Thyroid gland (tissue), 4 donors: ENCODE results near the gene PREX1. TPM values are rescaled to one million over a fixed set of nuclear protein-coding genes. Genes with fewer than 3 reads are reported as not detected.
A peak's percentile ranks its signal among the peaks of the same experiment; 100 is the strongest.

Source experiments
- DNase-seq, 2 donors: peaks; one replicate each; pipeline ENCODE4 v3.0.0-alpha.2; 2019
- H3K27ac ChIP-seq, 3 donors: fragments of 200-600 bp; sonication (generic); 1 replicate in 2 of 3; 2 replicates in 1 of 3; pipeline ENCODE4 v1.5.1; 2016 to 2019; ENCODE audit warnings: mild to moderate bottlenecking in 1 of 3, moderate library complexity in 1 of 3
- H3K27me3 ChIP-seq: fragments of 200-600 bp; sonication (generic); one replicate; pipeline ENCODE4 v1.5.1; 2019
- H3K36me3 ChIP-seq, 2 donors: fragments of 200-600 bp; sonication (generic); one replicate each; pipeline ENCODE4 v1.5.1; 2016 to 2019
- H3K4me1 ChIP-seq, 2 donors: fragments of 200-600 bp; sonication (generic); one replicate each; pipeline ENCODE4 v1.5.1; 2017 to 2019
- H3K4me3 ChIP-seq, 3 donors: fragments of 200-600 bp; sonication (generic); replicated peaks in 1 of 3; 1 replicate in 2 of 3; 2 replicates in 1 of 3; pipeline ENCODE4 v1.5.1; 2016; ENCODE audit warnings: mild to moderate bottlenecking in 1 of 3
- H3K9me3 ChIP-seq: fragments of 200-600 bp; sonication (generic); one replicate; pipeline ENCODE4 v1.5.1; 2017
- CTCF ChIP-seq, 6 experiments: fragments of 200-600 bp in 3 of 6; fragments of 450-650 bp in 3 of 6; sonication (generic) in 3 of 6; IDR thresholded peaks; one replicate each; pipeline ENCODE4 v1.5.1; 2016 to 2019; ENCODE audit warnings: antibody characterized with exemption in 6 of 6, mild to moderate bottlenecking in 2 of 6, inconsistent platforms in 1 of 6, moderate library complexity in 1 of 6
- POLR2A ChIP-seq, 2 donors: fragments of 450-650 bp; IDR thresholded peaks; one replicate each; pipeline ENCODE4 v1.6.1; 2017; ENCODE audit warnings: antibody characterized with exemption in 2 of 2, mild to moderate bottlenecking in 2 of 2, moderate library complexity in 1 of 2
- WGBS, 2 donors: methylation state at CpG; one replicate each; pipeline ENCODE4 v1.1.5; 2017; 5-methylcytosine and 5-hydroxymethylcytosine counted together
- intact Hi-C: fragments of 100-400 bp; cut with DNase I; formaldehyde crosslinking; loops from one replicate; pipeline ENCODE4 v1.15.1; 2023
- total RNA-seq, 4 donors: library from RNA; depleted of rRNA; stranded (reverse); fragments of >200 nt; gene quantifications; one replicate each; pipeline ENCODE4 v1.2.3, GENCODE V29; 2016

PREX1 gene
- total RNA-seq, 4 donors from 2014 or later: 10.2 to 42.7 (median 18.7) TPM

- no peak overlapping the region for H3K4me3 ChIP-seq
- H3K36me3 ChIP-seq: no peaks in the 10 kb centered on the region
- no peaks in the 10 kb centered on the region for H3K9me3 ChIP-seq
- TF ChIP-seq POLR2A (IDR thresholded peaks at IDR 0.05): no peak
- TF ChIP-seq CTCF (IDR thresholded peaks at IDR 0.05): no peak
- DNase-seq: no peak
- no peaks in the 10 kb centered on the region for H3K4me1 ChIP-seq
- no peaks in the 10 kb centered on the region for H3K27me3 ChIP-seq
- intact Hi-C loops: no loop called here
- WGBS, 2 donors: 77 to 78% methylated on average over 14 of the region's 14 CpGs
- peak overlapping the region in 1 of 3 donors; percentile 17 for H3K27ac ChIP-seq
Observed at GRCh38 chr20:48773837-48774418, 53.9 kb downstream of the PREX1 start.

GRCh38 chr20:48772183-48772976, 55.4 kb downstream of the PREX1 start:
- no peaks in the 10 kb centered on the region for H3K27me3 ChIP-seq
- H3K4me1 ChIP-seq: no peaks in the 10 kb centered on the region
- no peak overlapping the region for H3K4me3 ChIP-seq
- H3K36me3 ChIP-seq: no peaks in the 10 kb centered on the region
- H3K27ac ChIP-seq: peak overlapping the region in 1 of 3 donors; percentile 10
- peak in 1 of 2 donors; percentile 16 for DNase-seq
- 69 to 72% methylated on average over 17 of the region's 17 CpGs for WGBS, 2 donors
- TF ChIP-seq POLR2A (IDR thresholded peaks at IDR 0.05) (no peak), CTCF (IDR thresholded peaks at IDR 0.05) (no peak)
- H3K9me3 ChIP-seq: no peaks in the 10 kb centered on the region
- intact Hi-C loops: no loop called here

GRCh38 chr20:48771542-48771941, 56.3 kb downstream of the PREX1 start:
- TF ChIP-seq POLR2A (IDR thresholded peaks at IDR 0.05) (no peak), CTCF (IDR thresholded peaks at IDR 0.05) (no peak)
- Histone ChIP-seq H3K4me1 (no peaks in the 10 kb centered on the region), H3K27ac (no peak overlapping the region), H3K27me3 (no peaks in the 10 kb centered on the region), H3K4me3 (no peak overlapping the region), H3K9me3 (no peaks in the 10 kb centered on the region), H3K36me3 (no peaks in the 10 kb centered on the region)
- 80 to 84% methylated on average over 9 to 10 of the region's 10 CpGs for WGBS, 2 donors
- intact Hi-C loops: no loop called here
- no peak for DNase-seq

GRCh38 chr20:48770700-48771442, 56.9 kb downstream of the PREX1 start:
- Histone ChIP-seq H3K27me3 (no peaks in the 10 kb centered on the region), H3K36me3 (no peaks in the 10 kb centered on the region), H3K4me1 (no peaks in the 10 kb centered on the region), H3K9me3 (no peaks in the 10 kb centered on the region), H3K4me3 (no peak overlapping the region), H3K27ac (no peak overlapping the region)
- 78 to 80% methylated on average over 9 of the region's 9 CpGs for whole genome bisulfite sequencing, 2 donors
- TF ChIP-seq CTCF (IDR thresholded peaks at IDR 0.05) (no peak), POLR2A (IDR thresholded peaks at IDR 0.05) (no peak)
- intact Hi-C loops: no loop called here
- DNase-seq: no peak
